ENCODE results near the gene EIF4EBP2. TPM values are rescaled to one million over a fixed set of nuclear protein-coding genes. Genes with fewer than 3 reads are reported as not detected.

EIF4EBP2 gene, protein sequence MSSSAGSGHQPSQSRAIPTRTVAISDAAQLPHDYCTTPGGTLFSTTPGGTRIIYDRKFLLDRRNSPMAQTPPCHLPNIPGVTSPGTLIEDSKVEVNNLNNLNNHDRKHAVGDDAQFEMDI
- total RNA-seq, result 39.7 TPM

- Histone ChIP-seq H3K4me3 (ENCODE audit: low read length in 3 of 3) (peak within 1 kb of the TSS; percentile 83 to 97 (median 93)), H3K36me3 (ENCODE audit: control insufficient read depth in 3 of 3, insufficient read depth in 3 of 3, low read length in 3 of 3) (no peaks in the 10 kb centered on the region), H3K27ac (ENCODE audit: low read depth, low read length) (peak within 1 kb of the TSS; percentile 97), H3K27me3 (ENCODE audit: control insufficient read depth in 3 of 3, insufficient read depth in 3 of 3, low read length in 3 of 3) (no peaks in the 10 kb centered on the region), H3K9ac (ENCODE audit: low read depth in 1 of 3, low read length in 3 of 3) (peak within 1 kb of the TSS; percentile 96 to 98 (median 98)), H3K4me1 (ENCODE audit: control insufficient read depth in 3 of 3, insufficient read depth in 3 of 3, low read length in 3 of 3) (peaks cover 31 to 44% (median 36%) of the 10 kb centered on the region in 3 donors), H3K9me3 (ENCODE audit: control insufficient read depth in 3 of 3, low read length in 3 of 3) (no peaks in the 10 kb centered on the region)
These were observed at the start of gene EIF4EBP2 for GRCh38 chr10:70404036-70404786. TSS of gene EIF4EBP2 (plus strand) at chr10:70404145. CDS start at chr10:70404402, 257 bp downstream.

DNA sequence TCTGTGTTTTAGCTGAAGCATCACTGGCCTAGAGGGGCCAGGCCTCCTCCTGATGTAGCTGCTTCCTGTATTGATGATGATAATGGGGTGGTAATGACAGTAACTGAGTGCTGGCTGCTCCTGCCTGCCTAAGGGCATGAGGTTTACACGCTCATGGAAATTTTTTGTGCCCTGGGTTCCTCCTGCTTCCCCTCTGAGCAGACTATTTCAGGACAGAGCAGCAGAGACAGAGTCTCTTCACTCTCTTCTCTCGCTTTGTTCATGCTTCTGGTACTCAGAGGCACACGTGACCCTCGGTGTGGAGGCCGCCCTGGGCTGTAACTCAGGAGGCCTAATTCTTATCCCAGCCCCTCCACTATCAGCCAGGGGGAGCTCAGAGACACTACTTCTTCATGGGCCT is 49.4 kb upstream of the EIF4EBP2 start:
- H3K27ac ChIP-seq (ENCODE audit: low read depth, low read length), result no peak overlapping the region
- peaks cover 19 to 62% (median 27%) of the 10 kb centered on the region in 3 donors for H3K4me1 ChIP-seq (ENCODE audit: control insufficient read depth in 3 of 3, insufficient read depth in 3 of 3, low read length in 3 of 3)
- no peaks in the 10 kb centered on the region for H3K27me3 ChIP-seq (ENCODE audit: control insufficient read depth in 3 of 3, insufficient read depth in 3 of 3, low read length in 3 of 3)
- no peak overlapping the region for H3K4me3 ChIP-seq (ENCODE audit: low read length in 3 of 3)
- H3K9me3 ChIP-seq (ENCODE audit: control insufficient read depth in 3 of 3, low read length in 3 of 3), result no peaks in the 10 kb centered on the region
- no peak overlapping the region for H3K9ac ChIP-seq (ENCODE audit: low read depth in 1 of 3, low read length in 3 of 3)
- H3K36me3 ChIP-seq (ENCODE audit: control insufficient read depth in 3 of 3, insufficient read depth in 3 of 3, low read length in 3 of 3), result no peaks in the 10 kb centered on the region

DNA sequence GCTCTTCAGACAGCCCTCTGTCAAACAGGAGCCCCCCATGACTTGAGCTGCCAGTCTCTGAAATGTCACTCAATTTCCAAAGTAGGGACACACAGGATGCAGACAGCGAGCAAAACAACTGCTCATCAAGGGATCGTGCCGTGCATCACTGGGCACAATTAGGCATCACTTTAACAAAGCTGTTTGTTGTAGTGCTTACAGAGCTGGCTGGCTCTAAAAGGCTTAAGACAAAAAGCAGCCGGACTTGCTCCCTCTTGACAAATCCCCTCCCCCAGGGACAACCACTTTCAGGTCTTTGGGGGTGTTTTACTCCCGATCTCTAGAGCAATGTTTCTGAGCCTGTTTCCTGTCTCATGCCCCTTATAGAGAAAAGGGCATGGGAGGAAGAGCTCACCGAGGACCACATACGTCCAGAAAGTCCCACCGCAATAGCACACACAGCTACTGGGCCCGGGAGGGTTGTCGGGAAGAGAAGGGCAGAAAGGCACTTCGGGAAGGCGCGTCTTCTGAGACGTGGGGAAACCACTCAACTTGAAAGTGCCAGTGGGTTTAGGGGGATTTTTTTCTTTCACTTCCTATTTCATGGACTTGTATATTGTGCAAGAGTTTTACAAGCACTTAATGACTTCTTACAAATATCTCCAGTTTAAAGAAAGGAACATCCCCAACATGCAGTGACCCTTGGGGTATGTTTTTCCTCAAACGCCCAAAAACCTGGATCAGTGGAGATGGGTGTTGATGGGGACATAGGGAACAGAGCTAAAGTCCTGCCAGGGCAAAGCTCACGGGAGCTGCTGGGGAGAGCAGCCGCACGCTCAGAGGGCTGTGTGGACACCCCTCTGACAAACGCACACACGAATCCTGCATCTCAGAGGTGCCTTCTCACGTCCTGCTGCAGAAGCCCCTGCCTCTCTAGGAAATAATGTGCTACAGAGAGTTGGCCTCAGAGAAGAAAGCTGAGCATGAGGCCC is 48.6 kb upstream of the EIF4EBP2 start:
- Histone ChIP-seq H3K9me3 (ENCODE audit: control insufficient read depth in 3 of 3, low read length in 3 of 3) (no peaks in the 10 kb centered on the region), H3K4me3 (ENCODE audit: low read length in 3 of 3) (no peak overlapping the region), H3K9ac (ENCODE audit: low read depth in 1 of 3, low read length in 3 of 3) (no peak overlapping the region), H3K27ac (ENCODE audit: low read depth, low read length) (no peak overlapping the region), H3K27me3 (ENCODE audit: control insufficient read depth in 3 of 3, insufficient read depth in 3 of 3, low read length in 3 of 3) (no peaks in the 10 kb centered on the region), H3K36me3 (ENCODE audit: control insufficient read depth in 3 of 3, insufficient read depth in 3 of 3, low read length in 3 of 3) (no peaks in the 10 kb centered on the region), H3K4me1 (ENCODE audit: control insufficient read depth in 3 of 3, insufficient read depth in 3 of 3, low read length in 3 of 3) (peaks cover 16 to 54% (median 19%) of the 10 kb centered on the region in 3 donors)

- Histone ChIP-seq H3K4me3 (ENCODE audit: low read length in 3 of 3) (no peak overlapping the region), H3K27ac (ENCODE audit: low read depth, low read length) (peak overlapping the region; percentile 22), H3K36me3 (ENCODE audit: control insufficient read depth in 3 of 3, insufficient read depth in 3 of 3, low read length in 3 of 3) (peaks cover 0 to 2% (median 2%) of the 10 kb centered on the region in 3 donors), H3K9me3 (ENCODE audit: control insufficient read depth in 3 of 3, low read length in 3 of 3) (no peaks in the 10 kb centered on the region), H3K27me3 (ENCODE audit: control insufficient read depth in 3 of 3, insufficient read depth in 3 of 3, low read length in 3 of 3) (no peaks in the 10 kb centered on the region), H3K4me1 (ENCODE audit: control insufficient read depth in 3 of 3, insufficient read depth in 3 of 3, low read length in 3 of 3) (peaks cover 13 to 50% (median 14%) of the 10 kb centered on the region in 3 donors), H3K9ac (ENCODE audit: low read depth in 1 of 3, low read length in 3 of 3) (no peak overlapping the region)
These were observed 46.4 kb upstream of the EIF4EBP2 start for GRCh38 chr10:70357565-70357964.

DNA sequence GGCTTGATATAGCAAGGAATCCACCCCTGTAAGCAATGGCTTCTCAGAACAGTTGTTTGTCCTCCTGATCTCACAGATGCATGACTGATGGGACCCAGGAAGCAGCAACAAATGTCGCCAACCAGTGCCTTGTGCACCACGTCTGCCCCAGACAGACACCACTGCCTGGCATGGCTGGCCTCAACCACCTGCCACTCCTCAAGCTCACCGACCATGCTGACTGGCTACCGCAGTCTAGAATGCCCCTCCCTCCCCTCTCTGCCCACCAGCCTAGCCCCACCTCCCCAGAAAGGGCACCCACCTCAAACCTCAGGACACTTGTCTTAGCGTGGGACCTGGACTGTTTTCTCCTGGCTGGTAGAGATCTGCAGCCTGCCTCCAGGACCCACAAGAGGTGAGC is 45.5 kb upstream of the EIF4EBP2 start:
- Histone ChIP-seq H3K9me3 (ENCODE audit: control insufficient read depth in 3 of 3, low read length in 3 of 3) (no peaks in the 10 kb centered on the region), H3K4me3 (ENCODE audit: low read length in 3 of 3) (no peak overlapping the region), H3K27ac (ENCODE audit: low read depth, low read length) (no peak overlapping the region), H3K4me1 (ENCODE audit: control insufficient read depth in 3 of 3, insufficient read depth in 3 of 3, low read length in 3 of 3) (peaks cover 11 to 46% (median 15%) of the 10 kb centered on the region in 3 donors), H3K27me3 (ENCODE audit: control insufficient read depth in 3 of 3, insufficient read depth in 3 of 3, low read length in 3 of 3) (no peaks in the 10 kb centered on the region), H3K36me3 (ENCODE audit: control insufficient read depth in 3 of 3, insufficient read depth in 3 of 3, low read length in 3 of 3) (peaks cover 0 to 2% (median 2%) of the 10 kb centered on the region in 3 donors), H3K9ac (ENCODE audit: low read depth in 1 of 3, low read length in 3 of 3) (no peak overlapping the region)

DNA sequence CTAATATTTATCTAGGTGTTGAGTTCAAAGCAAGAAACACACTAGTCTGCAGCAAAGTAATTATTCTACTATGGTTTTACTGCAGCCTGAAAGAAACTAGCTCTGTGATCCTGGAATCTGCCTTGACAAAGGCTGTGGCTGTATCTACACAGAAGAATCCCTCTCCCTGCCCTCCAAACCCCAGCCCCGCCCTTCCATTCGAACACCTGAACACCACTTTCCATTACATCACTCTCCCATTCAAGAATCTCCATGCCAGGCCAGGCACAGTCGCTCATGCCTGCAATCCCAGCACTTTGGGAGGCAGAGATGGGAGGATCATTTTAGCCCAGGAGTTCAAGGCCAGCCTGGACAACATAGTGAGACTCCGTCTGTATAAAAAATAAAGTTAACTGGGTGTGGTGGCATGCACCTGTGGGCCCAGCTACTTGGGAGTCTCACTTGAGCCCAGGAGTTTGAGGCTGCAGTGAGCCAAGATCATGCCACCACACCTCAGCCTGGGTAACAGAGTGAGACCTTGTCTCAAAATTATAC is 44.9 kb upstream of the EIF4EBP2 start:
- H3K27me3 ChIP-seq (ENCODE audit: control insufficient read depth in 3 of 3, insufficient read depth in 3 of 3, low read length in 3 of 3), result no peaks in the 10 kb centered on the region
- no peak overlapping the region for H3K9ac ChIP-seq (ENCODE audit: low read depth in 1 of 3, low read length in 3 of 3)
- H3K36me3 ChIP-seq (ENCODE audit: control insufficient read depth in 3 of 3, insufficient read depth in 3 of 3, low read length in 3 of 3), result peaks cover 0 to 2% (median 2%) of the 10 kb centered on the region in 3 donors
- H3K4me1 ChIP-seq (ENCODE audit: control insufficient read depth in 3 of 3, insufficient read depth in 3 of 3, low read length in 3 of 3), result peaks cover 17 to 49% (median 21%) of the 10 kb centered on the region in 3 donors
- no peak overlapping the region for H3K4me3 ChIP-seq (ENCODE audit: low read length in 3 of 3)
- H3K9me3 ChIP-seq (ENCODE audit: control insufficient read depth in 3 of 3, low read length in 3 of 3), result no peaks in the 10 kb centered on the region
- H3K27ac ChIP-seq (ENCODE audit: low read depth, low read length), result no peak overlapping the region

DNA sequence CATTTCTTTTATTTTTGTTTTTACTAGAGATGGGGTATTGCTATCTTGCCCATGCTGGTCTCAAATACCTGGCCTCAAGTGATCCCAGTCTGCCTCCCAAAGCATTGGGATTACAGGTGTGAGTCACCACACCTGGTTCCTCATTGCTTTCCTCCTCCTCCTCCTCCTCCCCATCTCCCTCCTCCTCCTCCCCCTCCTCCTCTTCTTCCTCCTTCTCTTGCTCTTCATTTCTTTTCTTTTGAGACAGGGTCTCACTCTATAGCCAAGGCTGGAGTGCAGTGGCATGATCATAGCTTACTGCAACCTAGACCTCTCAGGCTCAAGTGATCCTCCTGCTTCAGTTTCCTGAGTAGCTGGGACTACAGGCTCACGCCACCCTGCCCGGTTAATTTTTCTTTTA is 43.7 kb upstream of the EIF4EBP2 start:
- Histone ChIP-seq H3K27ac (ENCODE audit: low read depth, low read length) (no peak overlapping the region), H3K36me3 (ENCODE audit: control insufficient read depth in 3 of 3, insufficient read depth in 3 of 3, low read length in 3 of 3) (peaks cover 0 to 2% (median 2%) of the 10 kb centered on the region in 3 donors), H3K4me1 (ENCODE audit: control insufficient read depth in 3 of 3, insufficient read depth in 3 of 3, low read length in 3 of 3) (peaks cover 21 to 45% (median 26%) of the 10 kb centered on the region in 3 donors), H3K9me3 (ENCODE audit: control insufficient read depth in 3 of 3, low read length in 3 of 3) (no peaks in the 10 kb centered on the region), H3K9ac (ENCODE audit: low read depth in 1 of 3, low read length in 3 of 3) (no peak overlapping the region), H3K4me3 (ENCODE audit: low read length in 3 of 3) (no peak overlapping the region), H3K27me3 (ENCODE audit: control insufficient read depth in 3 of 3, insufficient read depth in 3 of 3, low read length in 3 of 3) (no peaks in the 10 kb centered on the region)

GRCh38 chr10:70362328-70362727 is 41.6 kb upstream of the EIF4EBP2 start:
- peaks cover 0 to 2% (median 2%) of the 10 kb centered on the region in 3 donors for H3K36me3 ChIP-seq (ENCODE audit: control insufficient read depth in 3 of 3, insufficient read depth in 3 of 3, low read length in 3 of 3)
- no peak overlapping the region for H3K27ac ChIP-seq (ENCODE audit: low read depth, low read length)
- H3K9ac ChIP-seq (ENCODE audit: low read depth in 1 of 3, low read length in 3 of 3), result no peak overlapping the region
- H3K27me3 ChIP-seq (ENCODE audit: control insufficient read depth in 3 of 3, insufficient read depth in 3 of 3, low read length in 3 of 3), result no peaks in the 10 kb centered on the region
- no peak overlapping the region for H3K4me3 ChIP-seq (ENCODE audit: low read length in 3 of 3)
- H3K9me3 ChIP-seq (ENCODE audit: control insufficient read depth in 3 of 3, low read length in 3 of 3), result no peaks in the 10 kb centered on the region
- H3K4me1 ChIP-seq (ENCODE audit: control insufficient read depth in 3 of 3, insufficient read depth in 3 of 3, low read length in 3 of 3), result peaks cover 21 to 34% (median 26%) of the 10 kb centered on the region in 3 donors

DNA sequence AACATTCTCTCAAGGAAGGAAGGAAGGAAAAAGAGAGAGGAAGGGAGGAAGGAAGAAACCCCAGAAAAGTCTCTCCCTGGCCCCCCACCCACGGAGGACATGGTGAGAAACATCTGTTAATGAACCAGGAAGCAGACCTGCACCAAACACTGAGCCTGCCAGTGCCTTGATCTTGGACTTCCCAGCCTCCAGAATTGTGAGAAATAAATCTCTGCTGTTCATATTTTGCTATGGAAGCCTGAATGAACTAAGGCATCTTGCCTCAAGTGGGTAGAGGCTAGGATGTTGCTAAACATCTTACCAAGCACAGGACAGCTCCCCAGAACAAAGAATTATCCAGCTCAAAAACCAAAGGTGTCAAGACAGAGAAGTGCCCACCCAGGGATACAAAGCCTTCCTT is 40.7 kb upstream of the EIF4EBP2 start:
- Histone ChIP-seq H3K4me3 (ENCODE audit: low read length in 3 of 3) (no peak overlapping the region), H3K4me1 (ENCODE audit: control insufficient read depth in 3 of 3, insufficient read depth in 3 of 3, low read length in 3 of 3) (peaks cover 16 to 25% (median 20%) of the 10 kb centered on the region in 3 donors)

More for the DNA sequence above, 40.7 kb upstream of the EIF4EBP2 start:
- Histone ChIP-seq H3K27ac (ENCODE audit: low read depth, low read length) (peak overlapping the region; percentile 60), H3K36me3 (ENCODE audit: control insufficient read depth in 3 of 3, insufficient read depth in 3 of 3, low read length in 3 of 3) (peaks cover 0 to 2% (median 2%) of the 10 kb centered on the region in 3 donors), H3K9ac (ENCODE audit: low read depth in 1 of 3, low read length in 3 of 3) (peak overlapping the region in 2 of 3 donors; percentile 16 to 27), H3K27me3 (ENCODE audit: control insufficient read depth in 3 of 3, insufficient read depth in 3 of 3, low read length in 3 of 3) (no peaks in the 10 kb centered on the region), H3K9me3 (ENCODE audit: control insufficient read depth in 3 of 3, low read length in 3 of 3) (no peaks in the 10 kb centered on the region)

All from skeletal muscle tissue (tissue), 4 donors.